HG03439 (cell line): ENCODE measurements around the gene IGF2BP3.

ENCODE experiments used
- ATAC-seq: cut with Tn5 transposase; IDR thresholded peaks from one replicate; pipeline ENCODE4 v1.9.1; 2021; ENCODE audit warnings: mild to moderate bottlenecking, moderate library complexity; ENCODE audit not compliant: unreplicated experiment

The IGF2BP3 gene

GRCh38 chr7:23272275-23272674 is 198.0 kb downstream of the IGF2BP3 start:
- no peak for ATAC-seq

GRCh38 chr7:23268746-23269145 is 201.5 kb downstream of the IGF2BP3 start:
- no peak for ATAC-seq

GRCh38 chr7:23268167-23268566 is 202.1 kb downstream of the IGF2BP3 start:
- ATAC-seq = no peak

GRCh38 chr7:23267357-23267756 is 202.9 kb downstream of the IGF2BP3 start:
- ATAC-seq = no peak

GRCh38 chr7:23266918-23267317 is 203.4 kb downstream of the IGF2BP3 start:
- no peak for ATAC-seq

GRCh38 chr7:23264916-23265458 is 205.3 kb downstream of the IGF2BP3 start:
- ATAC-seq = no peak

GRCh38 chr7:23261843-23262452 is 208.3 kb downstream of the IGF2BP3 start:
- peak; percentile 73 for ATAC-seq

GRCh38 chr7:23260371-23260770 is 209.9 kb downstream of the IGF2BP3 start:
- no peak for ATAC-seq
